ENCODE results near the gene WNT7B.

Gene WNT7B

DNA sequence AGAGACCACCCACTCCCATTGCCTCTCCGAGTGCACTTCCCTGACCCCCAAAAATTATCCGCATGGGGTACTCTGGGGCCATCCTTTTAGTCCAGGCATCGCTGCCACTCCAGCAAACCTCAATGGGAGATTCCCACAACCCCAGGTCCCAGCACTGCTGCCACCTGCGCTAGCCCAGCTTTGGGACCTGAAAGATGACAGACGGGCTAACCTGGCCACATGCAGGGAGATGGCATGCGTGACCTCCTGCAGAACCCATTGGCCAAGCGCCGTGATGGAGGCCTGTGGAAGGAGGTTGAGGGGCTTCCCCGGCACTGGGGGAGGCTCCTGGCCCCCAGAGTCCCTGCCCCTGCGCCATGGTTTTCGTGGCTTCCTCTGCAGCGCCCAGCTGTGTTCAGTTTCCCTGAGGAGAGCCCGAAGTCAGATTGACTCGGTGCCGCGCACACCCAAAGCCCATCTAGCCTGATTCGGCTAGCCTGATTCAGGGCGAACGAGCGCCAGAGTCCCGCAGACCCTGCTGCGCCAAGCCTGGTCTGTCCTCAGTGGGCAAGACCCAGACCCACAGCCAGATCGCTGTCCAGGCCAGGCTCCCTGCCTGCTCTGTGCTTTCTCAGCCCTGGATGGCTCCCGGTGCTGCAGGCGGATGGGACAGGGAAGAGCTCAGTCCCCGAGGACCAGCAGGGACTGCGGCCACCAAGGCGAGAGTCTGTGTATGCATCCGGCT is 751 bp upstream of the WNT7B start:
- H4K20me1 ChIP-seq (ENCODE audit: insufficient read depth, low read length, poor library complexity, severe bottlenecking): peaks cover 17% of the 10 kb centered on the region
- H2AFZ ChIP-seq (ENCODE audit: low read length): no peak overlapping the region
- no peaks in the 10 kb centered on the region for H3K9me2 ChIP-seq (replicated peaks; ENCODE audit: low read depth, low read length)
- no peak for TF ChIP-seq EZH2phosphoT487 (IDR thresholded peaks at IDR 0.05; ENCODE audit: borderline replicate concordance)
- TF ChIP-seq, protein P1, sequence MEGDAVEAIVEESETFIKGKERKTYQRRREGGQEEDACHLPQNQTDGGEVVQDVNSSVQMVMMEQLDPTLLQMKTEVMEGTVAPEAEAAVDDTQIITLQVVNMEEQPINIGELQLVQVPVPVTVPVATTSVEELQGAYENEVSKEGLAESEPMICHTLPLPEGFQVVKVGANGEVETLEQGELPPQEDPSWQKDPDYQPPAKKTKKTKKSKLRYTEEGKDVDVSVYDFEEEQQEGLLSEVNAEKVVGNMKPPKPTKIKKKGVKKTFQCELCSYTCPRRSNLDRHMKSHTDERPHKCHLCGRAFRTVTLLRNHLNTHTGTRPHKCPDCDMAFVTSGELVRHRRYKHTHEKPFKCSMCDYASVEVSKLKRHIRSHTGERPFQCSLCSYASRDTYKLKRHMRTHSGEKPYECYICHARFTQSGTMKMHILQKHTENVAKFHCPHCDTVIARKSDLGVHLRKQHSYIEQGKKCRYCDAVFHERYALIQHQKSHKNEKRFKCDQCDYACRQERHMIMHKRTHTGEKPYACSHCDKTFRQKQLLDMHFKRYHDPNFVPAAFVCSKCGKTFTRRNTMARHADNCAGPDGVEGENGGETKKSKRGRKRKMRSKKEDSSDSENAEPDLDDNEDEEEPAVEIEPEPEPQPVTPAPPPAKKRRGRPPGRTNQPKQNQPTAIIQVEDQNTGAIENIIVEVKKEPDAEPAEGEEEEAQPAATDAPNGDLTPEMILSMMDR (conservative IDR thresholded peaks at IDR 0.05; ENCODE audit: low read length): no peak
- H3K9me3 ChIP-seq (ENCODE audit: insufficient read depth, low read depth, low read length): no peaks in the 10 kb centered on the region
- peaks cover 13% of the 10 kb centered on the region for H3K27me3 ChIP-seq (ENCODE audit: insufficient read depth, low read length, poor library complexity, severe bottlenecking)
- peaks cover 36% of the 10 kb centered on the region for H3K79me2 ChIP-seq (ENCODE audit: insufficient read depth, low read length)
- H3K36me3 ChIP-seq (ENCODE audit: insufficient read depth, low read length): no peaks in the 10 kb centered on the region
- H3K4me3 ChIP-seq (ENCODE audit: low read length, poor library complexity, severe bottlenecking): peak overlapping the region; percentile 78
- peak overlapping the region; percentile 79 for H3K4me2 ChIP-seq (ENCODE audit: low read depth, low read length, poor library complexity, severe bottlenecking)
- H3F3A ChIP-seq (ENCODE audit: low read depth): no peaks in the 10 kb centered on the region
- peak overlapping the region; percentile 72 for H3K9ac ChIP-seq (ENCODE audit: low read depth, low read length, poor library complexity, severe bottlenecking)
- peaks cover 35% of the 10 kb centered on the region for H3K4me1 ChIP-seq (ENCODE audit: insufficient read depth, low read length, poor library complexity, severe bottlenecking)

DNA sequence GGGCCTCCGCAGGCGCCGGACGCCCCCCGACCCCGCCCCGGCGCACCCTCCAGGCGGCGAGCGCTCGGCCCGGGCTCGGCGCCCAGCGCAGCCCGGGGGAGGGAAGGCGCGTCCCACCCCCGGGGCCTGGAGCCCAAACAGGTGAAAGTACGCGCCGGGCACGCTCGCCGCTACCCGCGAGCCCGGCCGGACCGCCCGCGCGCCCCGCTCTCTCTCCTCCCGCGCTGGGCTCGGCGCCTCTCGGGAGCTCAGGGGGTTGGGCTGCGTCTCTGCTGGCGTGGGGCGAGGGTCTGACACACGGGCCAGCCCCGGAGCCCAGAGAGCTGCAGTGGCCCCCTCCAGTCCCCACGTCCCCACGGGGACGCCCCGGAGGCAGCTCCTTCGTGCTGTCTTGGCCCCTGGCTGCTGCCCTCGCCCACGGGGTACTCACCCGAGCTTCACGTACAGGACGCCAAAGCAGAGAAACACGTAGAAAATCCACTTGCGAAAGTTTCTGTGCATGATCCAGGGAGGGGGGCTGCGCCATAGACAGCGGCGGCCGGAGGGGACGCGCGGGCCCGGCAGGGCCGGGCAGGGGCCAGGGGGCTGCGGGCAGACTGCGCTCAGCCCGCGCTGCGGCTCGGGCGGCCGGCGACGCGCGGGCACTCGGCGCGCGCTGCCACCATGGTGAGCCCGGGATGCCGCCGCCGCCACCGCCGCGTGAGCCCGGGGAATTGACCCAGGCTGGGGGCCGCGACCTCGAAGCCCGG is 534 bp downstream of the WNT7B start:
- H2AFZ ChIP-seq (ENCODE audit: low read length): no peak overlapping the region
- H3K9ac ChIP-seq (ENCODE audit: low read depth, low read length, poor library complexity, severe bottlenecking): peak overlapping the region; percentile 72
- peaks cover 13% of the 10 kb centered on the region for H3K27me3 ChIP-seq (ENCODE audit: insufficient read depth, low read length, poor library complexity, severe bottlenecking)
- peaks cover 17% of the 10 kb centered on the region for H4K20me1 ChIP-seq (ENCODE audit: insufficient read depth, low read length, poor library complexity, severe bottlenecking)
- peak overlapping the region; percentile 78 for H3K4me3 ChIP-seq (ENCODE audit: low read length, poor library complexity, severe bottlenecking)
- H3F3A ChIP-seq (ENCODE audit: low read depth): no peaks in the 10 kb centered on the region
- peaks cover 39% of the 10 kb centered on the region for H3K4me1 ChIP-seq (ENCODE audit: insufficient read depth, low read length, poor library complexity, severe bottlenecking)
- TF ChIP-seq, protein P1 (conservative IDR thresholded peaks at IDR 0.05; ENCODE audit: low read length): no peak
- no peak for TF ChIP-seq EZH2phosphoT487 (IDR thresholded peaks at IDR 0.05; ENCODE audit: borderline replicate concordance)
- H3K79me2 ChIP-seq (ENCODE audit: insufficient read depth, low read length): peaks cover 48% of the 10 kb centered on the region
- no peaks in the 10 kb centered on the region for H3K9me3 ChIP-seq (ENCODE audit: insufficient read depth, low read depth, low read length)
- no peaks in the 10 kb centered on the region for H3K36me3 ChIP-seq (ENCODE audit: insufficient read depth, low read length)
- H3K9me2 ChIP-seq (replicated peaks; ENCODE audit: low read depth, low read length): no peaks in the 10 kb centered on the region
- peak overlapping the region; percentile 79 for H3K4me2 ChIP-seq (ENCODE audit: low read depth, low read length, poor library complexity, severe bottlenecking)

DNA sequence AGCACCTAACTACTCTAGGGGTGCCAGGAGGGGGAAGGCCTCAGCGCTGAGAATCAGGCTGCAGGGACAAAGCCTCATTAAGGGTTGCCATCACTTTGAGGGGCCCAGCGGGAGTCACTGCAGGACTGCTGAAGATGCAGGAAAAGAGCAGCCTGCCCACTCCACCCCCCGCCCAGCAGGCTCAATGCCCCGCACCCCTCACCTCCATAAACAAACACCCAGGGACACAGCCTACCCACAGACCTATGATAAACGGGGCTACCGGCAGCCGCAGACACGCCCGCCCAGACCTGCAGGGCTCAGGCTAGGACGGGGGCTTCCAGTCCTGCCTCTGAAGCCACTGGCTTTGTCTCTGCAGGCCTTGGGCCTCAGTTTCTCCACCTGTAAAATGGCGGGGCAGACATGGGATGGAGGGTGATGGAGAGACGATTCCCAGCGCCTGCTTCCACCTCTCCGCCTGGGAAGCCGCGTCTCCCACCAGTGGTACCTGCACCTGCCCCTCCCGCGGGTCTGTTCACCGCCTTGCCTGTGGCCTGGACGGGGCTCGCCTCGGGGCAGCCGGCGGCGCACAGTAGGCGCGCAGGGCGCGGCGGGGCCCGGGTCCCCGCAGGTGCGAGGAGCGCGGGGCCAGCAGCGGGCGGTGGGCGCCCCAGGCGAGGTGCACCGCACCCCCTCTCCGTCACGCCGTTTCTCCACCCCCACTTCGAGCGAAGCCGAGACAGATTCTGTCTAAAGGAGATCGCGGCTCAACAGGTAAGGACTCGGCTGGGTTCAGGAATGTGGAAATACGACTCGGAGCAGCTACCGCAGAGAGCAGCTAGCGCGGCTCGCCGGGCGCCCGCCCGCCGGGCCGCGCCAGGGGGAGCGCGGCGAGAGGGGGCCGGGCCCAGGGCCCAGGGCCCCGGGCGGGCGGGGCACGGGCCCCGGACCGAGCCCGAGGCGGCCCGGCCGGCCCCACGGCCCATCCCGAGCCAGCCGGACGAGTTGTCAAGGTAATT is 1.5 kb downstream of the WNT7B start:
- peaks cover 57% of the 10 kb centered on the region for H3K79me2 ChIP-seq (ENCODE audit: insufficient read depth, low read length)
- peak overlapping the region; percentile 78 for H3K4me3 ChIP-seq (ENCODE audit: low read length, poor library complexity, severe bottlenecking)
- H3K36me3 ChIP-seq (ENCODE audit: insufficient read depth, low read length): no peaks in the 10 kb centered on the region
- peak overlapping the region; percentile 94 for H3K4me2 ChIP-seq (ENCODE audit: low read depth, low read length, poor library complexity, severe bottlenecking)
- H3K9ac ChIP-seq (ENCODE audit: low read depth, low read length, poor library complexity, severe bottlenecking): peak overlapping the region; percentile 44
- no peak overlapping the region for H2AFZ ChIP-seq (ENCODE audit: low read length)
- no peak for TF ChIP-seq EZH2phosphoT487 (IDR thresholded peaks at IDR 0.05; ENCODE audit: borderline replicate concordance)
- TF ChIP-seq, protein P1 (conservative IDR thresholded peaks at IDR 0.05; ENCODE audit: low read length): no peak
- H3K4me1 ChIP-seq (ENCODE audit: insufficient read depth, low read length, poor library complexity, severe bottlenecking): peaks cover 46% of the 10 kb centered on the region
- no peaks in the 10 kb centered on the region for H3K9me2 ChIP-seq (replicated peaks; ENCODE audit: low read depth, low read length)
- peaks cover 22% of the 10 kb centered on the region for H4K20me1 ChIP-seq (ENCODE audit: insufficient read depth, low read length, poor library complexity, severe bottlenecking)
- H3K9me3 ChIP-seq (ENCODE audit: insufficient read depth, low read depth, low read length): no peaks in the 10 kb centered on the region
- no peaks in the 10 kb centered on the region for H3F3A ChIP-seq (ENCODE audit: low read depth)
- peaks cover 13% of the 10 kb centered on the region for H3K27me3 ChIP-seq (ENCODE audit: insufficient read depth, low read length, poor library complexity, severe bottlenecking)

Data from Loucy (cell line).